ENCODE measurements around the gene RAB40C.

DNA sequence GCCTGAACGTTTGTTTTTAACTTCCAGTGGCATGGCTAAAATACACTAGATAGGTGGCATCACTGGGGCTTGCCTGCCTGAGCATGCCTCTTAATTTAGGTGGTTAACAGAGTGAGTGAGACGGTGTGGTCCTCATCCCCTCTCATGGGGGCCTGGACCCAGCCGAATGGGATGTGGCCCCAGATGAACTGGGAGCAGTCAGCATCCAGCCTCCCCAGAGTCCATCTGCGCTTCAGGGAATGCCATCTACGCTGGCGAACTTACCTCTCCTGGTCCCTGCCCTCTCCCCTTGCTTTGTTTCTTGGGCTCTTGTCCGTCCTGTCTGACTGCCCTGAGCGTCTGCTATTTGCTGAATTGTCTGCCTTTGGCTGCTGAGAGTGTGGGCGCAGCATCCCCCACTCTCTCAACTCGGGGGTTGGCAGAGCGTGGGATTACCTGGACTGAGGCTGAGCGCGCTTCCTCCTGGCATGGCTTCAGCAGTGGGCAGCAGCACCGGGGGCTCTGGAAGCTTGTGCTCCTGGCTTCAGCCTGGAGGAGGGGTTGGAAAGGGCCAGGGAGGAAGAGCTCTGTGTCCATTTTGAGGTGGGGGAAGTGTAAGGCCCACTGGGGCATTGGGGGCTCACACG is 2.1 kb downstream of the RAB40C start:
- TF ChIP-seq CTCF (conservative IDR thresholded peaks at IDR 0.05 in 1 of 2, IDR thresholded peaks at IDR 0.05 in 1 of 2; ENCODE audit: extremely low read depth in 1 of 2, insufficient read depth in 1 of 2, low read depth in 1 of 2, low read length in 2 of 2) (no peak), EZH2 (IDR thresholded peaks at IDR 0.05; ENCODE audit: borderline replicate concordance, low read length) (no peak)
